ENCODE measurements around the gene KXD1.
"Not testable (repeated sequence)": the region's sequence is repeated elsewhere in the genome, so short reads cannot be mapped to it uniquely, and the experiment has no call there.

Gene KXD1

GRCh38 chr19:18557411-18558201 is at the start of gene KXD1:
KXD1 (plus strand) TSS chr19:18557870; CDS start chr19:18562057, 4,187 bp downstream.
- DNase-seq: peak; percentile 99

GRCh38 chr19:18508585-18508984 is 49.1 kb upstream of the KXD1 start:
- no peak for DNase-seq

GRCh38 chr19:18510216-18510615 is 47.5 kb upstream of the KXD1 start:
- DNase-seq: no peak

- DNase-seq: no peak
These were observed 43.8 kb upstream of the KXD1 start for GRCh38 chr19:18513868-18514267.

- DNase-seq: no peak
These were observed 42.6 kb upstream of the KXD1 start for GRCh38 chr19:18514800-18515682.

GRCh38 chr19:18515959-18516358 is 41.7 kb upstream of the KXD1 start:
- DNase-seq: no peak

GRCh38 chr19:18517606-18518005 is 40.1 kb upstream of the KXD1 start:
- DNase-seq: no peak

GRCh38 chr19:18518639-18519038 is 39.0 kb upstream of the KXD1 start:
- no peak for DNase-seq

GRCh38 chr19:18519962-18520847 is 37.5 kb upstream of the KXD1 start:
- peak; percentile 74 for DNase-seq

- peak; percentile 28 for DNase-seq
These were observed 36.6 kb upstream of the KXD1 start for GRCh38 chr19:18520848-18521691.

GRCh38 chr19:18521692-18522123 is 36.0 kb upstream of the KXD1 start, which contains the start of gene ELL:
ELL (minus strand) TSS chr19:18522070; CDS start chr19:18522055, 15 bp downstream.
- DNase-seq: no peak

GRCh38 chr19:18522124-18522861 is 35.4 kb upstream of the KXD1 start:
- DNase-seq: peak; percentile 100

- not testable (repeated sequence) for DNase-seq
These were observed 34.7 kb upstream of the KXD1 start for GRCh38 chr19:18522862-18523440.

GRCh38 chr19:18523841-18524240 is 33.8 kb upstream of the KXD1 start:
- DNase-seq: no peak

- DNase-seq: no peak
These were observed 31.4 kb upstream of the KXD1 start for GRCh38 chr19:18526316-18526715.

GRCh38 chr19:18529782-18530181 is 27.9 kb upstream of the KXD1 start:
- no peak for DNase-seq

GRCh38 chr19:18531485-18531884 is 26.2 kb upstream of the KXD1 start:
- DNase-seq: no peak

- DNase-seq: no peak
These were observed 25.3 kb upstream of the KXD1 start for GRCh38 chr19:18532168-18532890.

GRCh38 chr19:18533058-18533457 is 24.6 kb upstream of the KXD1 start:
- DNase-seq: no peak

GRCh38 chr19:18536475-18536874 is 21.2 kb upstream of the KXD1 start:
- no peak for DNase-seq

All from activated CD4-positive, alpha-beta T cell treated with anti-CD3 and anti-CD28 coated beads for 48 hours (primary cell).